HEK293 (cell line): ENCODE results near the gene ERGIC1.

Experiments used
- CTCF ChIA-PET: fragments of 350-600 bp; formaldehyde crosslinking; extraction: SDS; loops from one replicate; lab custom pipeline; 2021; ENCODE audit warnings: antibody characterized with exemption; lab: Yijun Ruan, JAX
- POLR2A ChIA-PET: fragments of 300-600 bp; formaldehyde crosslinking; extraction: SDS; loops from one replicate; lab custom pipeline; 2020; ENCODE audit warnings: antibody characterized with exemption, inconsistent platforms; lab: Yijun Ruan, JAX
- H3K27ac ChIP-seq: fragments of 200-500 bp; sonication (Bioruptor generic); 2 replicates; pipeline ENCODE4 v1.5.1; 2014; ENCODE audit warnings: low read depth, low read length, control low read depth, inconsistent platforms; ENCODE audit errors: extremely low read depth
- H3K36me3 ChIP-seq, 2 experiments: fragments of 200-500 bp in 1 of 2; sonication (Bioruptor generic) in 1 of 2; 1 replicate in 1 of 2; 2 replicates in 1 of 2; pipeline ENCODE4 v1.5.1; 2014 to 2017; ENCODE audit warnings: inconsistent platforms in 2 of 2, low read length in 2 of 2; ENCODE audit not compliant: control insufficient read depth in 2 of 2, insufficient read depth in 1 of 2
- H3K4me1 ChIP-seq: fragments of 200-500 bp; sonication (Bioruptor generic); 2 replicates; pipeline ENCODE4 v1.5.1; 2014; ENCODE audit warnings: mild to moderate bottlenecking, low read length, inconsistent platforms; ENCODE audit not compliant: control insufficient read depth, insufficient read depth
- H3K4me3 ChIP-seq: 2 replicates; pipeline ENCODE4 v1.5.1; 2011; ENCODE audit warnings: low read depth, mild to moderate bottlenecking, control low read depth, low read length, moderate library complexity
- H3K9me3 ChIP-seq: fragments of 200-500 bp; sonication (Bioruptor generic); 2 replicates; pipeline ENCODE4 v1.5.1; 2014; ENCODE audit warnings: low read depth, low read length, inconsistent platforms; ENCODE audit not compliant: control insufficient read depth, insufficient read depth
- ELK4 ChIP-seq: IDR thresholded peaks from 2 replicates; pipeline ENCODE4 v1.6.1; 2011; ENCODE audit warnings: mild to moderate bottlenecking, low read depth, low read length, borderline replicate concordance
- HIC1 ChIP-seq: fragments of 450-650 bp; formaldehyde crosslinking; IDR thresholded peaks from 2 replicates; pipeline ENCODE4 v1.5.1; 2016; ENCODE audit warnings: missing biosample characterization, missing genetic modification characterization
- HOXA7 ChIP-seq: sonication (generic); formaldehyde crosslinking; IDR thresholded peaks from 2 replicates; pipeline ENCODE4 v1.8.1; 2022; ENCODE audit warnings: missing genetic modification reagents, borderline replicate concordance
- KLF7 ChIP-seq: fragments of 450-650 bp; formaldehyde crosslinking; IDR thresholded peaks from 2 replicates; pipeline ENCODE4 v1.5.1; 2016; ENCODE audit warnings: missing biosample characterization, missing genetic modification characterization, borderline replicate concordance
- OVOL3 ChIP-seq: fragments of 450-650 bp; formaldehyde crosslinking; IDR thresholded peaks from 2 replicates; pipeline ENCODE4 v1.5.1; 2016; ENCODE audit warnings: missing biosample characterization, missing genetic modification characterization
- PRDM10 ChIP-seq: fragments of 450-650 bp; formaldehyde crosslinking; IDR thresholded peaks from 2 replicates; pipeline ENCODE4 v1.5.1; 2016; ENCODE audit warnings: missing biosample characterization, missing genetic modification characterization
- RBAK ChIP-seq: fragments of 450-650 bp; formaldehyde crosslinking; IDR thresholded peaks from 2 replicates; pipeline ENCODE4 v1.5.1; 2016; ENCODE audit warnings: missing biosample characterization, missing genetic modification characterization
- SP2 ChIP-seq: fragments of 450-650 bp; formaldehyde crosslinking; IDR thresholded peaks from 2 replicates; pipeline ENCODE4 v1.5.1; 2016; ENCODE audit warnings: missing biosample characterization, missing genetic modification characterization
- SP7 ChIP-seq: fragments of 450-650 bp; formaldehyde crosslinking; IDR thresholded peaks from 2 replicates; pipeline ENCODE4 v1.5.1; 2016; ENCODE audit warnings: missing biosample characterization, missing genetic modification characterization
- ZNF391 ChIP-seq: fragments of 450-650 bp; formaldehyde crosslinking; IDR thresholded peaks from 2 replicates; pipeline ENCODE4 v1.5.1; 2016; ENCODE audit warnings: low read depth, missing biosample characterization, missing genetic modification characterization, borderline replicate concordance
- ZNF433 ChIP-seq: fragments of 450-650 bp; formaldehyde crosslinking; IDR thresholded peaks from 2 replicates; pipeline ENCODE4 v1.5.1; 2016; ENCODE audit warnings: missing biosample characterization, missing genetic modification characterization, low read depth
- ZNF596 ChIP-seq: fragments of 450-650 bp; IDR thresholded peaks from 2 replicates; pipeline ENCODE4 v1.5.0; 2018; ENCODE audit warnings: missing biosample characterization, mild to moderate bottlenecking, missing genetic modification characterization, moderate library complexity
- ZNF623 ChIP-seq: fragments of 450-650 bp; formaldehyde crosslinking; IDR thresholded peaks from 2 replicates; pipeline ENCODE4 v1.5.1; 2016; ENCODE audit warnings: missing biosample characterization, missing genetic modification characterization
- ZNF629 ChIP-seq: fragments of 450-650 bp; formaldehyde crosslinking; IDR thresholded peaks from 2 replicates; pipeline ENCODE4 v1.5.1; 2017; ENCODE audit warnings: missing biosample characterization, missing genetic modification characterization
- ZNF768 ChIP-seq: fragments of 450-650 bp; formaldehyde crosslinking; IDR thresholded peaks from 2 replicates; pipeline ENCODE4 v1.5.1; 2018; ENCODE audit warnings: missing biosample characterization, mild to moderate bottlenecking, missing genetic modification characterization

ERGIC1 gene

GRCh38 chr5:172797771-172798191, 36.3 kb upstream of the ERGIC1 start:
- Histone ChIP-seq H3K4me3 (no peak overlapping the region), H3K27ac (no peak overlapping the region), H3K36me3 (no peaks in the 10 kb centered on the region), H3K9me3 (no peaks in the 10 kb centered on the region), H3K4me1 (no peaks in the 10 kb centered on the region)
- TF ChIP-seq PRDM10, result no peak
- no peak for TF ChIP-seq ZNF629 (tag by site-specific recombination)
- TF ChIP-seq ZNF596, result no peak
- CTCF ChIA-PET, result interaction anchor here (0.6 to 1.5 kb wide), 5 partner anchors 26 to 426 kb away, joined by 3 to 6 read pairs (median 3); no protein-coding TSS in a partner anchor
- POLR2A ChIA-PET, result interaction anchor here (1.5 kb wide), 1 partner anchor 27 kb away, joined by 3 read pairs; the partner anchor contains the start of gene DUSP1

GRCh38 chr5:172798422-172799215, 35.4 kb upstream of the ERGIC1 start:
- H3K36me3 ChIP-seq, result no peaks in the 10 kb centered on the region
- H3K27ac ChIP-seq, result no peak overlapping the region
- ChIA-PET POLR2A (no interaction called here), CTCF (interaction anchor here (0.6 to 1.5 kb wide), 4 partner anchors 26 to 134 kb away, joined by 3 to 6 read pairs (median 3); no protein-coding TSS in a partner anchor)
- H3K9me3 ChIP-seq, result no peaks in the 10 kb centered on the region
- TF ChIP-seq ZNF768 (peak; percentile 56; the same call in 1 of the 2 replicates), HOXA7 (CRISPR knock-in tag) (no peak), ZNF433 (tag by site-specific recombination) (no peak), RBAK (tag by site-specific recombination) (no peak)
- no peaks in the 10 kb centered on the region for H3K4me1 ChIP-seq
- no peak overlapping the region for H3K4me3 ChIP-seq

GRCh38 chr5:172799416-172799815, 34.6 kb upstream of the ERGIC1 start:
- no peak overlapping the region for H3K27ac ChIP-seq
- ChIA-PET POLR2A (interaction anchor here (2.5 kb wide), 1 partner anchor 28 kb away, joined by 15 read pairs; the partner anchor contains the start of gene DUSP1), CTCF (interaction anchor here (0.5 kb wide), 1 partner anchor 189 kb away, joined by 4 read pairs; no protein-coding TSS in a partner anchor)
- H3K9me3 ChIP-seq, result no peaks in the 10 kb centered on the region
- no peaks in the 10 kb centered on the region for H3K4me1 ChIP-seq
- no peak overlapping the region for H3K4me3 ChIP-seq
- no peak for TF ChIP-seq SP7 (tag by site-specific recombination)
- TF ChIP-seq KLF7, result no peak
- TF ChIP-seq SP2 (tag by site-specific recombination), result no peak
- no peak for TF ChIP-seq ZNF623
- TF ChIP-seq ZNF391 (tag by site-specific recombination), result no peak
- H3K36me3 ChIP-seq, result no peaks in the 10 kb centered on the region

- CTCF ChIA-PET, result interaction anchor here (0.5 to 0.9 kb wide), 2 partner anchors 85 to 188 kb away, joined by 4 read pairs; no protein-coding TSS in a partner anchor
- TF ChIP-seq OVOL3, result no peak
- TF ChIP-seq SP2 (tag by site-specific recombination), result no peak
- no peak for TF ChIP-seq HIC1 (tag by site-specific recombination)
- TF ChIP-seq ELK4, result no peak
Observed at GRCh38 chr5:172800088-172800551, 33.9 kb upstream of the ERGIC1 start.

More at GRCh38 chr5:172800088-172800551, 33.9 kb upstream of the ERGIC1 start:
- no peaks in the 10 kb centered on the region for H3K36me3 ChIP-seq
- no peak overlapping the region for H3K4me3 ChIP-seq
- H3K27ac ChIP-seq, result no peak overlapping the region
- no peaks in the 10 kb centered on the region for H3K9me3 ChIP-seq
- POLR2A ChIA-PET, result interaction anchor here (0.7 to 2.5 kb wide), 2 partner anchors 28 to 38 kb away, joined by 3 to 15 read pairs; partner anchors contain the start of gene DUSP1
- H3K4me1 ChIP-seq, result no peaks in the 10 kb centered on the region
